HG03135 (cell line): ENCODE measurements around the gene CTSA.

ENCODE experiments used
- ATAC-seq: cut with Tn5 transposase; IDR thresholded peaks from one replicate; pipeline ENCODE4 v1.9.1; 2021; ENCODE audit warnings: mild to moderate bottlenecking, moderate library complexity; ENCODE audit not compliant: unreplicated experiment

The CTSA gene

GRCh38 chr20:45890985-45891983 lies at the start of gene CTSA, which contains the start of gene NEURL2:
CTSA (plus strand) TSS chr20:45891335; CDS start chr20:45891569, 234 bp downstream.
NEURL2 (minus strand) TSS chr20:45891208; CDS start chr20:45890991, 217 bp downstream.
- ATAC-seq = peak; percentile 68

- ATAC-seq = no peak
These were observed 49.6 kb upstream of the CTSA start for GRCh38 chr20:45841407-45842129.

- peak; percentile 60 for ATAC-seq
These were observed 48.8 kb upstream of the CTSA start for GRCh38 chr20:45842169-45842812.

GRCh38 chr20:45843506-45843905 lies 47.6 kb upstream of the CTSA start:
- ATAC-seq = no peak

- no peak for ATAC-seq
These were observed 45.7 kb upstream of the CTSA start for GRCh38 chr20:45845452-45845851.

- ATAC-seq = no peak
These were observed 42.7 kb upstream of the CTSA start for GRCh38 chr20:45848421-45848820.

- no peak for ATAC-seq
These were observed 42.1 kb upstream of the CTSA start for GRCh38 chr20:45848969-45849582.

GRCh38 chr20:45850238-45850637 lies 40.9 kb upstream of the CTSA start:
- ATAC-seq = no peak

- ATAC-seq = no peak
These were observed 40.2 kb upstream of the CTSA start for GRCh38 chr20:45850926-45851325.

GRCh38 chr20:45851501-45851900 lies 39.6 kb upstream of the CTSA start:
- ATAC-seq = no peak

- no peak for ATAC-seq
These were observed 38.8 kb upstream of the CTSA start for GRCh38 chr20:45852326-45852725.

GRCh38 chr20:45853484-45853883 lies 37.7 kb upstream of the CTSA start:
- no peak for ATAC-seq

- peak; percentile 96 for ATAC-seq
These were observed 33.8 kb upstream of the CTSA start, which contains the start of the genes ACOT8 and ZSWIM3 for GRCh38 chr20:45857114-45857881. ACOT8 (minus strand) TSS chr20:45857392; CDS start chr20:45857315, 77 bp downstream. ZSWIM3 (plus strand) TSS chr20:45857614; CDS start chr20:45857826, 212 bp downstream.

- ATAC-seq = peak; percentile 7
These were observed 33.3 kb upstream of the CTSA start for GRCh38 chr20:45857882-45858216.

GRCh38 chr20:45859916-45860315 lies 31.2 kb upstream of the CTSA start:
- ATAC-seq = no peak

GRCh38 chr20:45860560-45861220 lies 30.4 kb upstream of the CTSA start:
- ATAC-seq = no peak

- ATAC-seq = no peak
These were observed 29.7 kb upstream of the CTSA start for GRCh38 chr20:45861221-45862075.
